Fibroblast of peridontal ligament (primary cell): ENCODE results near the gene BRF1.

ENCODE experiments used
- DNase-seq: peaks from one replicate; pipeline ENCODE4 v3.0.0-alpha.2; 2010; ENCODE audit errors: extremely low read depth

Gene BRF1

GRCh38 chr14:105173901-105174894 lies 126.6 kb downstream of the BRF1 start:
- DNase-seq, result no peak

GRCh38 chr14:105173145-105173544 lies 127.7 kb downstream of the BRF1 start:
- DNase-seq, result no peak

- no peak for DNase-seq
Observed at GRCh38 chr14:105172476-105172875, 128.3 kb downstream of the BRF1 start.

GRCh38 chr14:105171004-105171673 lies 129.7 kb downstream of the BRF1 start:
- no peak for DNase-seq

GRCh38 chr14:105169776-105170655 lies 130.8 kb downstream of the BRF1 start:
- no peak for DNase-seq

GRCh38 chr14:105168979-105169507 lies 131.8 kb downstream of the BRF1 start:
- DNase-seq, result no peak

- no peak for DNase-seq
Observed at GRCh38 chr14:105168496-105168978, 132.3 kb downstream of the BRF1 start, which contains the start of gene JAG2. Gene JAG2 (minus strand): TSS chr14:105168776. CDS start chr14:105168420, 356 bp downstream.

- DNase-seq, result no peak
Observed at GRCh38 chr14:105168093-105168420, 132.7 kb downstream of the BRF1 start.

- DNase-seq, result no peak
Observed at GRCh38 chr14:105167303-105168092, 133.3 kb downstream of the BRF1 start.

GRCh38 chr14:105166571-105167302 lies 134.1 kb downstream of the BRF1 start:
- no peak for DNase-seq

- no peak for DNase-seq
Observed at GRCh38 chr14:105165761-105166485, 134.9 kb downstream of the BRF1 start.

- no peak for DNase-seq
Observed at GRCh38 chr14:105165134-105165704, 135.6 kb downstream of the BRF1 start.

- no peak for DNase-seq
Observed at GRCh38 chr14:105163040-105163742, 137.6 kb downstream of the BRF1 start.

- DNase-seq, result no peak
Observed at GRCh38 chr14:105162669-105162979, 138.2 kb downstream of the BRF1 start.

- no peak for DNase-seq
Observed at GRCh38 chr14:105161964-105162668, 138.7 kb downstream of the BRF1 start.

- DNase-seq, result no peak
Observed at GRCh38 chr14:105161309-105161708, 139.5 kb downstream of the BRF1 start.

- DNase-seq, result no peak
Observed at GRCh38 chr14:105160776-105161175, 140.0 kb downstream of the BRF1 start.

GRCh38 chr14:105159344-105159743 lies 141.5 kb downstream of the BRF1 start:
- DNase-seq, result no peak
